SK-MEL-5 (cell line): ENCODE measurements around the gene ORMDL1. TPM values are rescaled to one million over a fixed set of nuclear protein-coding genes. Genes with fewer than 3 reads are reported as not detected.
A peak's percentile ranks its signal among the peaks of the same experiment; 100 is the strongest.
"Not testable (repeated sequence)": the region's sequence is repeated elsewhere in the genome, so short reads cannot be mapped to it uniquely, and the experiment has no call there.

Source experiments
- DNase-seq: peaks from one replicate; pipeline ENCODE4 v3.0.0-alpha.2; 2016; ENCODE audit warnings: low read depth, low spot score
- in situ Hi-C: cut with HindIII; loops from 2 replicates; pipeline ENCODE4 v1.10.0; 2016; ENCODE audit warnings: low sequenced_read_pairs, high pct_unique_total_duplicates, low pct_unique_long_range_greater_than_20kb
- total RNA-seq: library from RNA; depleted of rRNA; stranded (reverse); fragments of >200 nt; shearing (Covaris generic); gene quantifications from 2 replicates; pipeline ENCODE4 v1.2.3, GENCODE V29; 2014

Gene ORMDL1
- total RNA-seq, 1 experiment from 2014 or later = 80.6 TPM

DNA sequence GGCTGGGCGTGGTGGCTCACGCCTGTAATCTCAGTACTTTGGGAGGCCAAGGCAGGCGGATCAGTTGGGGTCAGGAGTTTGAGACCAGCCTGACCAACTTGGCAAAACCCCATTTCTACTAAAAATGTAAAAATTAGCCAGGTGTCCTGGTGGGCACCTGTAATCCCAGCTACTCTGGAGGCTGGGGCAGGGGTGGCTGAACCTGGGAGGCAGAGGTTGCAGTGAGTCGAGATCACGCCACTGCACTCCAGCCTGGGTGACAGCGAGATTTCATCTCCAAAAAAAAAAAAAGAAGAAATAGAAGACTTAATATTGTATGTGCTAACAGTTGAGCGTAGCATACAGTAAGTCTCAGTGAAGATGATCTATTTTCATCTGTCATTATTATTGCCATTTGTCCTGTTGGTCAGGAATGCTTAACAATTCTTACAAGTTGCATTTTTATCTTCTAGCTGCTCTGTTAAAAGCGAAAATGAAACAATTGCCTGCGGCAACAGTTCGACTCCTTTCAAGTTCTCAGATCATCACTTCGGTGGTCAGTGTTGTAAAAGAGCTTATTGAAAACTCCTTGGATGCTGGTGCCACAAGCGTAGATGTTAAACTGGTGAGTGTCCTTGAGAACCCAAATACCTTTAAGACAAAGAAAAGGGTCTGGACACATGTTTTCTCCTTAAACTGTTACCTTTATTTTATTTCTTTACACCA, 7.4 kb upstream of the ORMDL1 start:
- peak; percentile 89 for DNase-seq
- in situ Hi-C loops = no loop called here

DNA sequence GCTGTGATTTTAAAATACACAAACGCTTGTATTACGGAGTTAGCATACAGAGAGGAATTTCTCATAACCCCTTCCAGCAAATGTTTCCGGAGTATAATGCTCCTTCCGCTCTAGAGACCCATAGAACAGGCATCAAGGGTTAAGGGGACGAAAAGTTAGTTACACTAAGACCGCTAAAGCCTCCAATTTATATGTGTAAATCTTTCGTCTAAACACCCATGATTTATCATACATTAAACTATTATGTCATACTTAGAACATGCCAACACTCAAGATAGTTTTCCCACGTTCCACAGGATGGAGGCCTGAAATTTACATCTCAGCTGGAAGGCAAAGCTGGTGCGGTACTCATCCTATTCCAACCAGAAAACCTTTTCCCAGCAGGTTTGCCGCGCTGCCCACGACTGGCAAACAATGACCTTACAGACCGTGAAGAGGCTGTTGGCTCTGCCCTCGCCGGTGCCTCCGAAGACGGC, 650 bp downstream of the ORMDL1 start:
- in situ Hi-C loops = no loop called here
- no peak for DNase-seq

DNA sequence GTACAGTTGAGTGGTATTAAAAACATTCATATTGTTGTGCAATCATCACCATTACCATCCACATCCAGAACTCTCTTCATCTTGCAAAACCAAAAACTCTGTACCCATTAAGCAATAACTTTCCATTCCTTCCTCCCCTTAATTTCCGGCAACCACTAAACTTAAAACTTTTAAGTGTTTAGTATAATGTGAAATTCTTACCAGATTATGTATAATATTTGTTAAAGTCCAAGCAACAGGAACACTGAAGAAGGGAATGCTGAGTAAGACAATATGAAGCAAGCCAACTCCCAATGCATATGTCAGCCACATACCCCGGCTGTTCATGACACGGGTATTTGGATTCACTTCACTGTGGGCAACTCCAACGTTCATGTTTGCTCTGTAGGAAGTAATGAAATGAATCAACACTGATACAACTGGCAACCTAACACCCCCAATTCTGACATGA, 1.9 kb downstream of the ORMDL1 start:
- in situ Hi-C loops = no loop called here
- DNase-seq = no peak

DNA sequence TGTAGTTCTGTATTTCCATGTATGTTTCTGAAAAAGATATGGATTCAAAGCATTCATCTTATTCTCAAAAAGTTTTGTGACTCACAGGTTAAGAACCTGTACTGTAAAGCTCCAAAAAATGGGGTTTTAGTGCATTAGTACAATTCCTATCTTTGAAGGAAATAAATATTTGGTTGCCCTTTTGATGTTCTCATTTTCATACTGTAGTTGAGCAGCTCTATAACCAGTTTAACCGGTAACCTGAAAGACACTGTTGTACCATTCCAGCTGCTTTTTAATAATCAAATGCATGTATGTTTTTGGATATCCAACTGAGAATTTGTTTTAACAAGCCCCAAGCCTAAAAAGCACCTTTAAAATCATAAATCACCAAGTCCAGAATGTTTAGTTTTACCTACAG, 11.9 kb downstream of the ORMDL1 start:
- in situ Hi-C loops = no loop called here
- no peak for DNase-seq

DNA sequence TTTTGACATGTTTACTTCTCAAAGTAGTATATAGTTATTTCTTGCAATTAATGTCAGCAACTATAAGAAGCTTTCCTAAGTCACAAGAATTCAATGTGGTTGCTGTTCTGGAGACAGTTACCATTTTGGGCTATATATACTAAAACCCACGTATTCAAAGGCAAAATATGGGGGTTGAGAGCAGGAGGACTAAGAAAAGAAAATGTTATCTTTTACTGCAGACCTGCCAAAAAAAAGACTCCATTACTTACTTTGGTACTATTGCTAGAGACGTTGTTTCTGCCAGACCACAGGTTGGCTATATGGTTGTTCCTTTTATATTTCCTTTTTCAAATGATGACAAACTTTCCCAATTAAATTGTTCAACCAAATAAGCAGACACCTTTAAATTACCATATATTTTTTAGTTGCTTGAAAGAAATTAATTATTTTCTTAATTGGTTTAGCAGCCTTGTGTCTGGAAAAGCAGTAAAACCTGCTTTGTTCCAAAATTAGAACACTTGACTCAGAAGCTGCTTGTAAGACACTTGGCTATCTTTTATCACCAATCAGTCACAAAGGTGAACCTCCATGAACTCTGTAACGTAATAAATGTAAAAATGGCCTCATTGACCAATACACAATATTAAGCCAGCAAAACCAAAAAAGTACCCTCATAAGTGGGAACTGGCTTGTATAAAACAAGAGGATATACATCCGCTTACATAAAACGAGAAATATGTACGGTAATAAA, 13.4 kb downstream of the ORMDL1 start:
- in situ Hi-C loops = no loop called here
- no peak for DNase-seq

DNA sequence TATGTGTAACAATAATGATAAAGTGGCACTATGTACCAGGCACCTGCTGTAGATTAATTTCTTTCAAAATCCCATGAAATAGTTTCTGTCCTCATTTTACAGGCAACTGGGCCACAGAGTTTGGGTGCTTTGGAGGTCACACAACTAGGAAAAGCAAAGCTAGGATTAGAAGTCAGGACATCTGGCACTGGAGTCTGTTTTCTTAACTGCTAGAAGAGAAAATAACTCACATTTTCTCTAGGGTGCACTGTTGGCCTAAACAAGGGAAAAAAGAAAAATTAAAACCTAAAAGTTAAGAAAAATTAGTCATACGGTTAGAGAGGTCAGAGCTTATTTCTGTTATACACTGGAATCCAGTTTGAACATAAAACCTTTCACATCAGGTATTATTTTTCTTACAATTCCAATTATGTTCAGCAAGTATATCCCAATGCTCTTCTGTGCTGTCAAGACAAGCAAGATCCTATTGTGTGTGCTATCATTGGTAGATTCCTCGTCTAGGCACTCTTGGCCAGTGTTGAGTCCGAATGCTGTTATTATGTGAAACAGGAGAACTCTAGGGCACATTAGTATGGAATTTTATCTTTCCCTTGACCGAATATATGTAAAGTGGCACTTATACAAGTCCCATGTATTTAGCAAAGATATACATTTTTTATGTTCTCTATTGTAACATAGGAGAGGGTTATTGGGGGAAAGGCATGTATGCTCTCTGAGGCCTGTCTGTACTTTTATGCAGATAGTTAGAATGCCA, 20.1 kb downstream of the ORMDL1 start:
- in situ Hi-C loops = no loop called here
- DNase-seq = no peak

DNA sequence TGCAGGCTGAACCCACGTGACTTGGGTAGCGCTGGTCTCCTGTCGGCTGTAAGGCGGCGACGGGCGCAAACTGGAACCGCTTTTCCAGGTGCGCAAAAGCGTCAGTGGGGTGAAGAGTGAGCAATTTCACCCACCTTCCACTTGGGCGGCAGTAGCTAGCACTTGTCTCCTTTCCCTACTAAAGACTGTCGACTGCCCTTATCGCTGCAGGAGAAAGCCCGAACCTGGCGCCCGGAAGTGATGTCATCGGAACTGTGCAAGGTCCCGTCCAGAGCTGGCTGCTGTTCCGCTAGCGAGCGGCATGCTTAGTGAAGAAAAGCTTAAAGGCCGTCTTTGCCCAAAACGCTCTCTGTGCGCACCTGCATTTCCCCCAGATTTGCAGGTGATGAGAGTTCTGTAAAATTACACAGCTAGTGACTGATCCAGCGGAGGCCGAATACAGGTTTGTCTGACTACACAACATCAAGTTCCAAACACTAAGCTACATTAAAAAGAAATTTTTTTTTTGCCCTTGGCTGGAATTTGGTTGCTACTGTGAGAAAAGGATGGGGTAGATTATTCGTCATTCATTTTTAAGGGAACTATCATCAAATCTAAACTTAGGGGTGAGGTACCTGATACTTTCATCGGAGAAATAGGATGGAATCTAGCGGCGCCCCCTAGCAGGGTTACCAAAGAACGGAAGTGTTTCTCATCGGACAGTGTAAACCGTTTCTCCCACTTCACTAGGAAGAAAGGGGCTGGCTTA, 21.4 kb downstream of the ORMDL1 start, which contains the start of gene OSGEPL1:
Gene OSGEPL1, minus strand, starts transcription at position 242 of the 748 bp plus-strand sequence. CDS start 1,152 bp downstream, outside the sequence.
- in situ Hi-C loops = no loop called here
- DNase-seq = peak; percentile 90

DNA sequence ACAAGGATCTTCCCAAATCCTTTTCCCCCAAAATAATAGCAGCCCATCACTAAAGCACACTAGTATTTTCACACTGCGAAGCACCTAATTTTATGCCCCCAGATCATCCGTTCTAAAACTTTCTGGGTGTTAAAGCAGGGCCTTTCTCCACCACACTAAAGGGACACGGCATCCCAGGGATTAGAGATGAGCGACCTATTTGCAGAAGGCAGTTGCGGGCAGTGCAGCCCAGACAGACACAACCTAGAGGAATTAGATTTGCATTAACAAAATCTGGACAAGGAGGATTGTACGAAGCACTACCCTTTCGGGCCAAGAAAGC, 21.9 kb downstream of the ORMDL1 start:
- in situ Hi-C loops = no loop called here
- no peak for DNase-seq

DNA sequence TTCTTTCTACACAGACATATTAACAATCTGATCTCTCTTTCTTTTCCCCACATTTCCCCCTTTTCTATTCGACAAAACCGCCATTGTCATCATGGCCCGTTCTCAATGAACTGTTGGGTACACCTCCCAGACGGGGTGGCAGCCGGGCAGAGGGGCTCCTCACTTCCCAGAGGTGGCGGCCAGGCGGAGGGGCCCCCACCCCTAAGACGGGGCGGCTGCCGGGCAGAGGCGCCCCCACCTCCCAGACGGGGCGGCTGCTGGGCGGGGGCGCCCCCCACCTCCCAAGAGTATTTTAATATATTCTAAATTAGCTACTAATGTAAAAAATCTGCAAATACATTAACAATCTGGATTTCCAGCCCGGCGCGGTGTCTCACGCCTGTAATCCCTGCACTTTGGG, 24.0 kb downstream of the ORMDL1 start:
- DNase-seq, in situ Hi-C loops: not testable (repeated sequence)

DNA sequence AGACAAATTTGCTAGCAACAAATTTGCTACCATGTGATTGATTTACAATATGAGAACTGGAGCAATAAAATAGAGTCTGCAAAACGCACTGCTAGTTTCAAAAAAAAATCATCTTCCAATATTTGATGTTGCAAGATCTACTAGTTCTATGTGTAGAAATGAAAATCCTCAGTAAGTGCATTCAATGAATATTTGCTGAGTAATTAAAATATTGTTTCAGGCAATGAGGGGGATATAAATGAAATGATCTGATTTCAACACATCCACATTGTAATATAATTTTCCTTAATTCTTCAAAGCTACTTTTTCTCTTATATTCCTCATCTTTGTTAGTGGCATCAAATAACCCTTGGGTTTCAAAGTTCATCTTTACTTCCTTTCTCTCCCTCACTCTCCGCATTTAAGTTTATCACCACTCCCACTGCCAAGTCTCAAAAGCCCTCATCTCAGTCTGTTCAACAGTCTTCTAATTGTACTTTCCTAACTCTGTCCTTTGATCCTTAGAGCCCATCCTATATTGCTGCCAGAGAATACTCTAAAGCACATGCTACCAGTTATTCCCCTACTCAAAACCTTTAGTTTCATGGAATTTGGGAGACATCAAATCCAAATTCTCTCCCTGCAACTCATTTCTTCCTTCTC, 27.7 kb downstream of the ORMDL1 start:
- in situ Hi-C loops = no loop called here
- no peak for DNase-seq

DNA sequence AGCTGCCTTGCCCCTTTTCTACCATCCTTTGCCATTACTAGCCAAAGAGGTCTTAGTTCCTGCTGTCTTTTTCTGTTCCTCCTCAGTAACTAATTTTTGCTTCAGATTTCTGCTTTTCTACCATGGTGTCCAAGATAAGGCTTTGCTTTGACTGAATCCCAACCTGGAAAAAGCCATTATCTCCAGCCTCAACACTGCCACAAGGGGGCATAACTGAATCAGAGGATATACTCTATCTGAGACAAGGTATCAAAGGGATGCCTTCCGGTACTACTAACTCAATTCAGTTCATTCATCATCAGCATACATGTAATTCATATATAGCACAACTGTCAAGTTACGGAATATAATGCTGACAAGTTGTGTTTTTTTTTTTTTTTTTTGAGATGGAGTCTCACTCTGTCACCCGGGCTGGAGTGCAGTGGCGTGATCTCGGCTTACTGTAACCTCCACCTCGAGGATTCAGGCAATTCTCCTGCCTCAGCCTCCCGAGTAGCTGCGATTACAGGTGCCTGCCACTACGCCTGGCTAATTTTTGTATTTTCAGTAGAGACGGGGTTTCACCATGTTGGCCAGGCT, 33.0 kb downstream of the ORMDL1 start:
- in situ Hi-C loops = no loop called here
- DNase-seq = peak; percentile 76

DNA sequence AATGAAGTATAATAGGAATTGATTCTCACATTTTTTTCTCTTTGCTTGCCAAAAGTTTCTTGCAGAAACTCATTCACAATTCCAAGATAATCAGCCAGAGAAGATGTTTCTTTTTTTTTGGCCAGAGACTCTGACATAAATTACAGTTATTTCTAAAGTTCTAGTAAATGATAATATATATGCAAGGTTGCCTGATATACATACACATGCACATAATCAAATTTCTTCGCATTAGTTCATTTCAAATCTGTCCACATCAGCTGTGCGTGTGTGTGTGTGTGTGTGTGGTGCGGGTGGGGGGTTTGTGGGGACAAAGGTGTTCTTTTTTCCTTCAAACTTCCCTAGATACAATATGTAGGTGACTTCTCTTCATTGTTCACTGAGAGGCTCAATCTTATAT, 54.7 kb downstream of the ORMDL1 start:
- in situ Hi-C loops = no loop called here
- DNase-seq = no peak

DNA sequence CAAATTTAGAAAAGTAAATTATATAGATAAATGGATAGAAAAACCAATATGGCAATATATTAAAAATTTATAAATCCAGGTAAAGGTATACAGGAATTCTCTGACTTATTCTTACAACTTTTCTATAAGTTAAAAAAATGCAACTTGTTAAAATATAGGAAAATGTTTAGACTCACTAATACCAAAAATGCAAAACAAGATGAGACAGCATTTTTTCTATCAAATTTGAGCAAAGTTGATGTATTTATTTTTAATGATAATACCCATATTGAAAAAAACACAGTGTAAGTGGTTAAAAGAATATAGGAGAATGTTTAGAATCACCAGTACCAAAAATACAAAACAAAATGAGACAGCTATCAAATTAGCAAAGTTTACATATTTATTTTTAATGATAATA, 57.3 kb downstream of the ORMDL1 start:
- DNase-seq = no peak
- in situ Hi-C loops = no loop called here

DNA sequence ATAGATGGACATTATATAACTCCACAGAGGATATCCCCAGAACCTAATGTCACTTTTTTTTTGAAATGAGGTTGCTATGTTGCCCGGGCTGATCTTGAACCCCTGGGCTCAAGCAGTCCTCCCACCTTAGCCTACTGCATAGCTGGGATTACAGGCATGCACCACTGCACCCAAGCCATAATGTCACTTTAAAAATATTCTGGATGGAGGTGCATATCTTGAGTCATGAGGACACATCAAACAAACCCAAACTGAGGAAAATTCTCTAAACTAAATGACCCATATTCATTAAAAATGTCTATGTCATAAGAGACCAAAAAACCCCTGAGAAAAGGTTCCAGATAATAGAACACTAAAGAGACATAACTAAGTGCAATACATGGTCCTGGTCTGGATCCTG, 57.9 kb downstream of the ORMDL1 start:
- in situ Hi-C loops = no loop called here

DNA sequence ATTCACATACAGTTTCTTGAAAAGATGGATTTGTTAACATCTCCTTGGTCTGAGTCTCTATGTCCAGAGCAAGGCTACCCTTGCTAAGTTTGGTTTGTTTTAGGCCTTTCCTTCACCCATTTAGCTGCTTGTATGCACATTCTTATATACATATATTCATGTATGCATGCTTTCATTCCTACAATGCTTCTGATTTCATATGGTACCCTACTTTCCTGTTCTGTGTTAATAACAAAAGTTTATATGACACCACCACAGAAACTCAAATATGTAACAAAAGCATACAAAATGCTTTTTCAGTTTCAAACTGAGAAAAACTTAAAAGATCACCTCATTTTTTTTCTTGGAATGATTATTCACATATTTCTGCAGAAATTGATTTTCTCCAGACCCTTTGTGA, 60.9 kb downstream of the ORMDL1 start:
- DNase-seq = no peak
- in situ Hi-C loops = no loop called here

More for the DNA sequence above, 57.9 kb downstream of the ORMDL1 start:
- DNase-seq = no peak
